CD4-positive, alpha-beta T cell treated with Interferon alpha-2 for 1 hour (primary cell): ENCODE data around the gene NAV2.
"Not testable (repeated sequence)": the region's sequence is repeated elsewhere in the genome, so short reads cannot be mapped to it uniquely, and the experiment has no call there.

Experiments
- DNase-seq, 2 donors: peaks; one replicate each; pipeline ENCODE4 v3.0.0-alpha.2; 2020 to 2022

The NAV2 gene

GRCh38 chr11:19906126-19906525, 193.5 kb downstream of the NAV2 start:
- no peak for DNase-seq

- no peak for DNase-seq
These were observed 194.5 kb downstream of the NAV2 start for GRCh38 chr11:19907008-19907579.

GRCh38 chr11:19907839-19908238, 195.2 kb downstream of the NAV2 start:
- DNase-seq, result no peak

DNA sequence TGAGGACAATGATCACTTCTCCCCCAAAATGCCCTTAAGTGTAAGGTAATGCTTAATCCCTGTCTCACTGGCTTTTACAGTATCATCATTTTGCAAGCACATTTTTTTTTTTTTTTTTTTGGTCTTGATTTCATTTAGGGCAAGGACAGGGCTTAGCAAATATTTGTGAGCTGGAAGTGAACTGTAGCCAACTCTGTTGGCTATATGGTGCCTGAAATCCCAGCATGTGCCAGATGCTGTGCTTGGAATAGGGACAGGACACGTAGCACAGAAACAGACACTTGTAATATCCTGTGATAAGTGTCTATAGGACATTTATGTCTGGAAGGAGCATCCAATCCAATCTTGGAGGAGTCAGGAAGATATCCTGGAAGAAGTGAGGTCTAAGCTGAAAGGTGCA, 198.3 kb downstream of the NAV2 start:
- no peak for DNase-seq

DNA sequence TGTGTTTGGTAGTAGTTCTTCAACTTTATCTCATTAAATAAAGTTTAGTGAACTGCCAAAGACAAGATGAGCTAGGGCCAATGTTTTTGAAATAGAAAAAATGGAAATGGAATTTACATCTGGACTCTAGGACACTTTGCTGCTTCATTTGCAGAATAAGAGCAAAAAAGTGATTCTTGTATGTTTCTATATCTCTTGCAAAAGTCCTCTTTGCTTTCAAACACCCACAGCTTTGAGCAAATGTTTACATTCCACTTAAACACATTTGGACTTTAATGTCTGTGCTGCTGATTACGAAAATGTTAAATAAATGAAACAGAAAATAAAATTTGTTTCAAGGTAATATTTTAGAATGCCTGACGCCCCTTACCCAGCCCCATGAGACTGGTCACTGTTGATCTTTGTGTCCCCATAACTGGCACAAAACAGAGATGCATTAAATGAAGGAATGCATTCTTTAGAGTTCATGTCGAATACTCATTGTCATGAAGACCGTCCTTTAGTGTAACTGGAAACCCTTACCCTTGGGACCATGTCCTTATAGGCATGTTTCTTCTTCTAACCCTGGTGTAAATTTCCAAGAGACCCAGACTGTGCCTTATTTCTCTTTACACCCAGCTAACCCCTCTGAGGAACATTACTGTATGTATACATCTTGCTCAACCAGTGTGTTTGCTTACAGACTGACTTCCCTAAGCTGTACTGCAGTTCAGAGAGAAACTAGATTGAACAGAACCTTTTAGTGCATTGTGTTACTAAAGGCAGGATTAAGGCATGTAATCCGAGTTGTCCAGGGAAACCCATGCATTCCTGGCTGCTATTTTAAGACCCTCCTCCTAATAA, 199.7 kb downstream of the NAV2 start:
- no peak for DNase-seq

DNA sequence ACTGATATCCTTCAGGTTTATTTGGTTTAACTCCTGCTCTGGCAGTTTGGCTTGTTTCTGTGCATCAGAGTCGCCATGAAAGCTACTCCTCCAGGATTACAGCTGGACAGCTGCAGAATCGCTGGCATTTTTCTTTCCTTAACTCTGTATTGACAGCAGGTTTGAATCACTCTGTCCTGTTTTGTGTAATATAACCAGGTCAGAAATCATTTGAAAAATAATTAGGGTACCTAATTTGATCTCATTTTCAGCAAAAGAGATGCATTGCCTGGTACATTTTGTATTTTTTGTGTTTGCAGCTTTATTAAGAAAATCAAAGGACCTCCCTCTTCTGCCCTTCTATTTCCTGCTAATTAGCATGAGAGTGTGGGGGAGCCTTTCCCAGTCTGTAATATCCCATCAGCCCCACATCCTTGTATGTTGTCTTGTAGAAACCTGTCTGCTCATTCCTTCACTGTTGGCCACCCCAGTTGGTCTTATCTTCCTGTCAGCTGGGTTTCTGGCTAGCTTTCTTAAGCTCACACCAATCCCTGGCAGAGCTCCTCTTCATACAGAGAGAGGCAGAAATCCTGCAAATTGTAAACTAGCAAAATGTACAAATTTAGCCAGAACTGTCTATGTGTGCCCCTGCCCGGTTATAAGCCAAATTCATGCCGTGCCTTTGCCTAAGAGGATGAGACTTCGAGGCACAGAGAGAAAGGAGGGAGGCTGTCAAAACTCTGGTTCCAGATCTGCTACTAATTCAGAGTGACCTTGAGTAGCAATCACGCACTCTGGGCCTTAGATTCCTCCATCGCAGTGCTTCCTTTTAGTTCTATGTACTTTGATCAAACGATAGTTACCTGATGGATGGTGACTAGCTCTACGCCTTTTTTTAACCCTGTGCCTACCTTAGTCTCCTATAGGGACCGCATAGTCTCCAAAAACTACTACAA, 200.6 kb downstream of the NAV2 start:
- DNase-seq, result no peak

- no peak for DNase-seq
These were observed 201.2 kb downstream of the NAV2 start for GRCh38 chr11:19913893-19914249.

- DNase-seq, result no peak
These were observed 203.2 kb downstream of the NAV2 start for GRCh38 chr11:19915808-19916207.

GRCh38 chr11:19917069-19917468, 204.4 kb downstream of the NAV2 start:
- DNase-seq, result no peak

- DNase-seq, result no peak
These were observed 205.8 kb downstream of the NAV2 start for GRCh38 chr11:19918302-19919049.

- DNase-seq, result no peak
These were observed 206.5 kb downstream of the NAV2 start for GRCh38 chr11:19919050-19919561.

DNA sequence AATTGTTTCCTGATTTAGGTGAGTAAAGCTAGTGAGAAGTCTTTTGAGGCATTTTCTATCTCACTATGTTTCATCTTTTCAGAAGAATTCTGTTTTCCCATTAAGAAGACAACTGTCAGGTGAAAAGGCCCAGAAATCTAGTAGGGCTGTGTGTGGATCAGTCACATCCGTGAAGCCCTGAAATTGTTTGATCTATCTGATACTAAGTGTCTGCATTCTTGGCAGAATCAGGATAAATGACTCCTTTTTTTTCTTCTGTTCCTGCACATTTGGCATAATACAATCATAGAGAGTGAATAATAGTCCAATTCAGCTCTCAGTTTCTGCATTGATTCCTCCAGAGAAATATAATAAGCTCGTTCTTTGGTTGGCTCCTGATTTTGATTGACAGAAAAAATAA, 208.3 kb downstream of the NAV2 start:
- DNase-seq, result no peak

DNA sequence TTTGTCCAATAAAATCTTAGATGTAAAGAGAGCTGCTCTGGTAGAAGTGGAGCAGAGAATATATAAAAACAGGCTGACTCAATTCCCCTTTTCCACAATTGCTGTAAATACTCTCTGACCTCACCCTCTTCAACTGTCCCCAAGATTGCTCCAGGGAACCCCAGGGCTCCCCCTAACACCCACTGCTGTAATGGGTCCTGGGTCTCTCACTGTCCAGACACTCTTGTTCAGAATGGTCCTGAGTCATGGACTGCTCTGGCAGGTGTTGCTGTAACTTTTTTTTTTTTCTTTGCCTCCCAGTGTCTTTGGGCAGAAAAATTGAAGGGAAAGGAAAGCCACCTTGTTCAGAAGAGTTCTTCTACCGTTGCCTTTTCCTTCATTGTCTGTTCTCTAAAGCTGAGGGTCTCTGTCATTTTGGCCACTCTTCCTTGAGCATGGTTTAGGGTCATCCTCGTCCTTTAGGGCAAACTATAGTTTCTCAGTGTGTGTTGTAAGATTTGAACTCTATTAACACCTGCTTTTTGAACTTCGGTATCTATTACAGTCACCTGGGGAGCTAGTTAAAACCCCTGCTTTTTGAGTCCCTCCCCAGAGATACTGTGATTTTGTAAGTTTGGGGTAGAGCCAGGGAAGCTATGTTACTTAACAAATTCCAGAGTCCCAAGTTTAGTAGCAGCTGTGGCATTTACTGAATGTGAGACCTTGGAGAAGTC, 209.5 kb downstream of the NAV2 start:
- no peak for DNase-seq

- DNase-seq, result no peak
These were observed 210.0 kb downstream of the NAV2 start for GRCh38 chr11:19922689-19923035.

DNA sequence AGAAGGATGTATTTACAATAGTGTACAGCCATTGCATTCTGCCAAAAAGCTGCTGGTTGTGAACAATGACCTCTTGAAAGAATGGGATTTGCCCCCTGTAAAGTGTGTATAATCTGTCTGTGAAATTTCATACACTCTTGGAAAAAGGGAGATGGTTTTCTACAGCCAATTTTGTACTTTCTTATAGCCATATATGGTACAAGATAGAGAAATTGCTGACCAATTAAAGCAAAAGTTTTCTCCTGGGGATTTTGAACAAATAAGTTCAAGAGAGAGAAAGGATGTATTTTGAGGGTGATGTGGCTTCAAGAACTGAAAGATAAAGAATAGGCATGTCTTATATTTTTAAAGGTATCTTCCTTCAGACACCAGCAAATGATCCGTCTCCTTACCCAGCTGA, 211.0 kb downstream of the NAV2 start:
- DNase-seq, result no peak

GRCh38 chr11:19924311-19924710, 211.7 kb downstream of the NAV2 start:
- no peak for DNase-seq

DNA sequence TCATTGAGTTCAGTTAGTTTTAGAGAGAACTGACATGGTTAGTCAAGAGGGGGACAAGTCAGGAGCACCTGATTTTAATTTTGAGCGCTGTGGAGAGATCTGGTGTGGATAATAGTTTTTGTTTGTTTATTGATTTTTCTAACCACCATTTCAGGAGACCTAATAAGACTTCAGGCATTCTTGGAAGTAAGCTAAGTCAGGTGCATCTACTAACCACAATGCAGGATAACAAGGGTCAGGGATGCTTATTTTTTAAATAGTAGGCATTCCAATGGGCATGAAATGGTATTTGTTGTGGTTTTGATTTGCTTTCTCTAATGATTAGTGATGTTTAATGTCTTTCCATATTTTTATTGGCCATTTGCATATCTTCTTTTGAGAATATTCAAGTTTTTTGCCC, 212.1 kb downstream of the NAV2 start:
- DNase-seq, result no peak

GRCh38 chr11:19927403-19927802, 214.8 kb downstream of the NAV2 start:
- not testable (repeated sequence) for DNase-seq

DNA sequence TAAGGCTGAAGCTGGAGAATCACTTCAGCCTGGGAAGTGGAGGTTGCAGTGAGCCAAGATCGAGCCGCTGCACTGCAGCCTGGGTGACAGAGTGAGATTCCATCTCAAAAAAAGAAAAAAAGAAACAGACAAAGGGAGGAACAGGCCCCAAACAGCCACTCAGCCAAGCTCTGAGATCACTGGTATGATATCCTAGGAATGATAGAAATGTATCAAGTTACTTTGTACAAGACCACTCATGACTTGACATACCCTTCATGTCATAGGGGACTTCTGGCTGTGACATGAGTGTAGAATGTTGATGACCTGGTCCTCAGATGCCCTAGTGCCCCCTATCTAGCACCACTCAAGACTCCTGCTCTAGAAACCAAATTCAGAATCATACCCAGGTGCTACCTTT, 216.5 kb downstream of the NAV2 start:
- DNase-seq, result no peak

GRCh38 chr11:19929655-19930054, 217.0 kb downstream of the NAV2 start:
- no peak for DNase-seq

DNA sequence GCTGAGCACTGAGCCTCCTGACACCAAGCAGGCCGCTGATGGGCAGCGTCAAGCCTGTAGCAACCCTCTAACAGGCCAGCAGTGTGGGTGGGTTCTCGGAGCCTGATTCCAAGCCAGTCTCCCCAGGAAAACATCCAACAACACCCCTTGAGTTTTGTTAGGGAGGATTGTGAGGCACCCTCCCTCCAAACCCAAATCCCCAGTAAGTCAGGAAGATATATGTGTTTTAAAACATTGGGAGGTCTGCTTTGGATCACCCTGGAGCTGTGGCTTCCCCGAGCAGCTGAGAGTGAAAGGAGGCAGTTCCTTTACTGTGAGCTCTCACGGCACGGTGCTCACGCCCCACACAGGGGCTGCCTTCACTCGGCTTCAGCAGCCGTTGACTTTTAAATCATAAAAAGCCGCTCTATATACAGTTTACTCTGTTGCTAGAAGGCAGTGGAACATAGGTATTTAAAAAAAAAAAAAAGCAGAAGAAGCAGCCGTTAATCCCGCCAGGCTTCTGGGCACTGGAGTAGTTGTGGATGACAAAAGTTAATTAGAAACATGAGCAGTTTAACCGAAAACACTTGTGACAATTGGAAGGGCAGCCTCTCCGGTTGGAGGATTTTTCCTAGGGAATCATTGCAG, 218.6 kb downstream of the NAV2 start:
- DNase-seq, result no peak
